HepG2 (cell line): ENCODE data around the gene OR10A6. TPM values are rescaled to one million over a fixed set of nuclear protein-coding genes. Genes with fewer than 3 reads are reported as not detected.

ENCODE experiments used
- ATAC-seq: fragments of 200-7000 bp; cut with Tn5 transposase; 3 replicates; pipeline ENCODE4 v1.9.1; 2020; ENCODE audit warnings: mild to moderate bottlenecking, moderate library complexity
- BruUV-seq: library from RNA; stranded (reverse); fragments of 400-500 nt; replicated peaks from 2 replicates; lab custom pipeline; 2021; lab: Mats Ljungman, UMichigan
- CTCF ChIA-PET: fragments of 300-600 bp; formaldehyde crosslinking; extraction: SDS; loops from one replicate; lab custom pipeline; 2021; ENCODE audit warnings: low total read pairs, inconsistent platforms, low intra/inter-chr PET ratio; lab: Yijun Ruan, JAX
- POLR2A ChIA-PET: fragments of 350-600 bp; sonication (Branson Sonifier 250); formaldehyde crosslinking; loops from one replicate; lab custom pipeline; 2020; ENCODE audit warnings: antibody characterized with exemption, inconsistent platforms; lab: Yijun Ruan, JAX
- DNase-seq: peaks from one replicate; pipeline ENCODE4 v3.0.0-alpha.2; 2015; ENCODE audit warnings: low spot score
- FAIRE-seq: peaks from 3 replicates; lab custom pipeline; 2011; peaks lifted over from hg19 to GRCh38; lab: Jason Lieb, UNC
- H2AFZ ChIP-seq: one replicate; pipeline ENCODE4 v1.6.1; 2011; ENCODE audit warnings: low read length, inconsistent platforms
- H3K27ac ChIP-seq: fragments of 300-600 bp; 3 replicates; pipeline ENCODE4 v1.8.0; 2011; ENCODE audit warnings: mixed run types, mild to moderate bottlenecking, mixed read lengths, low read length, inconsistent platforms; ENCODE audit not compliant: insufficient read depth; ENCODE audit errors: extremely low read length
- H3K27me3 ChIP-seq, 2 experiments: fragments of 200-600 bp in 1 of 2; 2 replicates in 1 of 2; 3 replicates in 1 of 2; pipeline versions ENCODE4 v1.6.0 to v1.8.0; 2011; ENCODE audit warnings: low read length in 2 of 2, mild to moderate bottlenecking in 2 of 2, moderate library complexity in 2 of 2, inconsistent platforms in 1 of 2; ENCODE audit not compliant: insufficient read depth in 2 of 2, control insufficient read depth in 1 of 2
- H3K36me3 ChIP-seq, 2 experiments: fragments of 200-600 bp in 1 of 2; replicated peaks in 1 of 2; 2 replicates in 1 of 2; 3 replicates in 1 of 2; pipeline versions ENCODE4 v1.5.1 to v1.8.0; 2011; ENCODE audit warnings: low read length in 2 of 2, inconsistent platforms in 1 of 2; ENCODE audit not compliant: insufficient read depth in 2 of 2, control insufficient read depth in 1 of 2
- H3K4me1 ChIP-seq: 2 replicates; pipeline ENCODE4 v1.5.1; 2012; ENCODE audit warnings: low read length, inconsistent platforms; ENCODE audit not compliant: insufficient read depth
- H3K4me2 ChIP-seq: 2 replicates; pipeline ENCODE4 v1.6.0; 2011; ENCODE audit warnings: low read depth, low read length, inconsistent platforms
- H3K4me3 ChIP-seq, 3 experiments: fragments of 200-600 bp in 1 of 3; sonication (generic), shearing (Covaris generic) in 1 of 3; replicated peaks in 1 of 3; 2 replicates each; pipeline ENCODE4 v1.5.1; 2011 to 2016; ENCODE audit warnings: low read length in 3 of 3, inconsistent platforms in 2 of 3, low read depth in 2 of 3, mild to moderate bottlenecking in 2 of 3, control low read depth in 1 of 3, mixed read lengths in 1 of 3; ENCODE audit not compliant: insufficient read depth in 1 of 3
- H3K79me2 ChIP-seq: one replicate; pipeline ENCODE4 v1.6.1; 2011; ENCODE audit warnings: low read length, inconsistent platforms; ENCODE audit not compliant: insufficient read depth
- H3K9ac ChIP-seq: 2 replicates; pipeline ENCODE4 v1.6.0; 2011; ENCODE audit warnings: mild to moderate bottlenecking, low read depth, low read length, inconsistent platforms; ENCODE audit not compliant: insufficient read depth
- H3K9me3 ChIP-seq: 2 replicates; pipeline ENCODE4 v1.5.1; 2012; ENCODE audit warnings: mild to moderate bottlenecking, low read length
- H4K20me1 ChIP-seq: 2 replicates; pipeline ENCODE4 v1.6.0; 2011; ENCODE audit warnings: inconsistent platforms, mild to moderate bottlenecking, low read length, moderate library complexity; ENCODE audit not compliant: insufficient read depth
- FOXM1 ChIP-seq: sonication (generic); formaldehyde crosslinking; IDR thresholded peaks from 2 replicates; pipeline ENCODE4 v1.5.0; 2020; ENCODE audit warnings: missing genetic modification reagents
- JUNB ChIP-seq: sonication (generic); formaldehyde crosslinking; IDR thresholded peaks from 2 replicates; pipeline ENCODE4 v1.8.0; 2022; ENCODE audit warnings: missing genetic modification reagents, mild to moderate bottlenecking, borderline replicate concordance
- RAD21 ChIP-seq: fragments of 450-650 bp; formaldehyde crosslinking; IDR thresholded peaks from 2 replicates; pipeline ENCODE4 v1.5.0; 2020; ENCODE audit warnings: mild to moderate bottlenecking
- RFXANK ChIP-seq: IDR thresholded peaks from 2 replicates; pipeline ENCODE4 v1.6.1; 2016
- TCF7 ChIP-seq: sonication (generic); IDR thresholded peaks from 2 replicates; pipeline ENCODE4 v1.6.1; 2016; ENCODE audit warnings: antibody characterized with exemption, low read depth
- TOPORS ChIP-seq: sonication (generic); formaldehyde crosslinking; IDR thresholded peaks from 2 replicates; pipeline ENCODE4 v1.8.0; 2023; ENCODE audit warnings: mild to moderate bottlenecking, missing genetic modification reagents
- ZNF567 ChIP-seq: sonication (generic); formaldehyde crosslinking; IDR thresholded peaks from 2 replicates; pipeline ENCODE4 v1.8.1; 2023; ENCODE audit warnings: mild to moderate bottlenecking, missing genetic modification reagents, borderline replicate concordance
- WGBS: methylation state at CpG from one replicate; pipeline ENCODE4 v1.1.6; 2017; ENCODE audit warnings: low lambda C conversion rate; 5-methylcytosine and 5-hydroxymethylcytosine counted together
- in situ Hi-C: cut with HindIII; loops from 2 replicates; pipeline ENCODE4 v1.10.0; 2017; ENCODE audit warnings: low pct_unique_long_range_greater_than_20kb; ENCODE audit not compliant: extremely low pct_ligation_motif_present
- intact Hi-C: fragments of 100-400 bp; cut with micrococcal nuclease; formaldehyde crosslinking; loops from one replicate; pipeline ENCODE4 v1.10.0; 2022; ENCODE audit not compliant: unreplicated experiment
- polyA plus RNA-seq, 8 experiments: library from polyadenylated mRNA; depleted of rRNA in 3 of 8; stranded (reverse) in 7 of 8; unstranded in 1 of 8; fragments of >200 nt; fragmentation: Illumina TruSeq in 4 of 8; extraction: Trizol in 4 of 8; gene quantifications; 2 replicates each; pipeline versions ENCODE4 v1.2.1 to v1.2.3, GENCODE V29; 2011 to 2016; ENCODE audit warnings: low read depth in 4 of 8, missing spikeins in 1 of 8, mixed read lengths in 1 of 8; ENCODE audit not compliant: insufficient read depth in 1 of 8
- total RNA-seq, 5 experiments: library from RNA; depleted of rRNA; stranded (reverse); fragments of >200 nt; fragmentation: Illumina TruSeq; extraction: Trizol; gene quantifications; 2 replicates each; pipeline ENCODE4 v1.2.3, GENCODE V29; 2016; ENCODE audit warnings: low read depth in 1 of 5
- TF ChIP-seq, protein P1 (sequence below): sonication (generic); formaldehyde crosslinking; conservative IDR thresholded peaks from 2 replicates; pipeline ENCODE4 v1.4.0; 2020; ENCODE audit warnings: missing genetic modification reagents
- TF ChIP-seq, protein P2 (sequence below): sonication (generic); formaldehyde crosslinking; IDR thresholded peaks from 2 replicates; pipeline ENCODE4 v1.4.0; 2020; ENCODE audit warnings: mild to moderate bottlenecking, missing genetic modification reagents
- TF ChIP-seq, protein P3 (sequence below): sonication (generic); formaldehyde crosslinking; IDR thresholded peaks from 2 replicates; pipeline ENCODE4 v1.4.0; 2020; ENCODE audit warnings: missing genetic modification reagents, mild to moderate bottlenecking, borderline replicate concordance
- TF ChIP-seq, protein P4 (sequence below): IDR thresholded peaks from 2 replicates; pipeline ENCODE4 v1.6.1; 2012; ENCODE audit warnings: inconsistent platforms
- TF ChIP-seq, protein P5 (sequence below): sonication (generic); formaldehyde crosslinking; IDR thresholded peaks from 2 replicates; pipeline ENCODE4 v1.4.0; 2020; ENCODE audit warnings: missing genetic modification reagents, borderline replicate concordance

The OR10A6 gene
- total and polyA plus RNA-seq, 2 of the 13 experiments (the other 11 are each of a cell fraction or from before 2014, with no cell fraction given) = not detected

DNA sequence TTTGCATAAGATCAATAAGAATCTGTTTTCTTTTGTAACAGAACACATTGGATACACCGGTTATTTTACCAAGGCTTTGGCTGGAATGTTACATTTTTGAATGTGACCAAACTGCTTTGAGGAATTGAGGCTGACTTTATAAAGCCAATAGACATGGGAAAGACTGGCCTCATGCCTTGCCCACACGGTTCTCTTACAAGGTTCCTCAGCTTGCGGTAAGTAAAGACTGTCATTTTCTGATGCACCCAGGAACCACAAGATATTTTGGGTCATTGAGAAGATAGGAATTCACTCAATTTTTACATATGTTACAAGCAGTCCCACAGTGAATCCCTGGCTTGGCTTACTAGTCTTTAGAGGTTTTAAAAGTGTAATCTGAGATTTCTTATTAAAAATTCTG is 23.9 kb downstream of the OR10A6 start (continued):
- TF ChIP-seq, protein P1, sequence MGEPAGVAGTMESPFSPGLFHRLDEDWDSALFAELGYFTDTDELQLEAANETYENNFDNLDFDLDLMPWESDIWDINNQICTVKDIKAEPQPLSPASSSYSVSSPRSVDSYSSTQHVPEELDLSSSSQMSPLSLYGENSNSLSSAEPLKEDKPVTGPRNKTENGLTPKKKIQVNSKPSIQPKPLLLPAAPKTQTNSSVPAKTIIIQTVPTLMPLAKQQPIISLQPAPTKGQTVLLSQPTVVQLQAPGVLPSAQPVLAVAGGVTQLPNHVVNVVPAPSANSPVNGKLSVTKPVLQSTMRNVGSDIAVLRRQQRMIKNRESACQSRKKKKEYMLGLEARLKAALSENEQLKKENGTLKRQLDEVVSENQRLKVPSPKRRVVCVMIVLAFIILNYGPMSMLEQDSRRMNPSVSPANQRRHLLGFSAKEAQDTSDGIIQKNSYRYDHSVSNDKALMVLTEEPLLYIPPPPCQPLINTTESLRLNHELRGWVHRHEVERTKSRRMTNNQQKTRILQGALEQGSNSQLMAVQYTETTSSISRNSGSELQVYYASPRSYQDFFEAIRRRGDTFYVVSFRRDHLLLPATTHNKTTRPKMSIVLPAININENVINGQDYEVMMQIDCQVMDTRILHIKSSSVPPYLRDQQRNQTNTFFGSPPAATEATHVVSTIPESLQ = no peak
- TF ChIP-seq, protein P2, sequence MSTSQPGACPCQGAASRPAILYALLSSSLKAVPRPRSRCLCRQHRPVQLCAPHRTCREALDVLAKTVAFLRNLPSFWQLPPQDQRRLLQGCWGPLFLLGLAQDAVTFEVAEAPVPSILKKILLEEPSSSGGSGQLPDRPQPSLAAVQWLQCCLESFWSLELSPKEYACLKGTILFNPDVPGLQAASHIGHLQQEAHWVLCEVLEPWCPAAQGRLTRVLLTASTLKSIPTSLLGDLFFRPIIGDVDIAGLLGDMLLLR = no peak
- no peak for TF ChIP-seq ZNF567
- no peak for TF ChIP-seq TCF7
- no peak for TF ChIP-seq JUNB (CRISPR knock-in tag)
- no peak for TF ChIP-seq RAD21 (CRISPR knock-in tag)
- TF ChIP-seq, protein P3, sequence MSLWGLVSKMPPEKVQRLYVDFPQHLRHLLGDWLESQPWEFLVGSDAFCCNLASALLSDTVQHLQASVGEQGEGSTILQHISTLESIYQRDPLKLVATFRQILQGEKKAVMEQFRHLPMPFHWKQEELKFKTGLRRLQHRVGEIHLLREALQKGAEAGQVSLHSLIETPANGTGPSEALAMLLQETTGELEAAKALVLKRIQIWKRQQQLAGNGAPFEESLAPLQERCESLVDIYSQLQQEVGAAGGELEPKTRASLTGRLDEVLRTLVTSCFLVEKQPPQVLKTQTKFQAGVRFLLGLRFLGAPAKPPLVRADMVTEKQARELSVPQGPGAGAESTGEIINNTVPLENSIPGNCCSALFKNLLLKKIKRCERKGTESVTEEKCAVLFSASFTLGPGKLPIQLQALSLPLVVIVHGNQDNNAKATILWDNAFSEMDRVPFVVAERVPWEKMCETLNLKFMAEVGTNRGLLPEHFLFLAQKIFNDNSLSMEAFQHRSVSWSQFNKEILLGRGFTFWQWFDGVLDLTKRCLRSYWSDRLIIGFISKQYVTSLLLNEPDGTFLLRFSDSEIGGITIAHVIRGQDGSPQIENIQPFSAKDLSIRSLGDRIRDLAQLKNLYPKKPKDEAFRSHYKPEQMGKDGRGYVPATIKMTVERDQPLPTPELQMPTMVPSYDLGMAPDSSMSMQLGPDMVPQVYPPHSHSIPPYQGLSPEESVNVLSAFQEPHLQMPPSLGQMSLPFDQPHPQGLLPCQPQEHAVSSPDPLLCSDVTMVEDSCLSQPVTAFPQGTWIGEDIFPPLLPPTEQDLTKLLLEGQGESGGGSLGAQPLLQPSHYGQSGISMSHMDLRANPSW (CRISPR knock-in tag) = no peak
- no peak for TF ChIP-seq RFXANK (CRISPR knock-in tag)

DNA sequence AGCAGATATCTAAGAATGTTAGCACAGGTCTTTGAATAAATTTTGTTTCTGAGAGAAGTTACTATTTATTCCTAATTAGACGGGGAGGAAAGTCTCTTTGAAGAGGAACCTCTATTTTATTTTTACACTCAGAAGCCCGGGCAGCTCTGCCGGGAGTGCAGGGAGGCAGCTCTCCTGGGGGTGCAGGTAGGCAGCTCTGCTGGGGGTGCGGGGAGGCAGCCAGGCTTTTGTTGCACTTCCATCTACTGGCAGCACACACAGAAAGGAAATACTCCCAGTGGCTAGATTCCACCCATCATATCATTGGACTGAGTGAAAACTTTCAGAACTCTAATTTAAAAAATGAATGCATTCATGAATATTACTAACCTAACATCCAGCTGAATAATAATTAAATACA is 24.6 kb downstream of the OR10A6 start:
- H3K36me3 ChIP-seq = no peaks in the 10 kb centered on the region
- 4% methylated on average over 4 of the region's 4 CpGs for WGBS
- FAIRE-seq (no peak), ATAC-seq (no peak), DNase-seq (no peak)
- no peak overlapping the region for H3K27ac ChIP-seq
- H3K27me3 ChIP-seq = peaks cover 0 to 3% of the 10 kb centered on the region in 2 experiments; a peak in 2 of 5 replicates
- no peaks in the 10 kb centered on the region for H4K20me1 ChIP-seq
- no peak overlapping the region for H3K4me3 ChIP-seq
- in situ Hi-C loops (no loop called here), intact Hi-C loops (no loop called here)
- H3K79me2 ChIP-seq = no peaks in the 10 kb centered on the region
- no peak overlapping the region for H3K4me2 ChIP-seq
- ChIA-PET POLR2A (no interaction called here), CTCF (no interaction called here)
- no peaks in the 10 kb centered on the region for H3K4me1 ChIP-seq
- H2AFZ ChIP-seq = no peak overlapping the region
- H3K9me3 ChIP-seq = no peaks in the 10 kb centered on the region
- H3K9ac ChIP-seq = no peak overlapping the region
- no TSS peak for BruUV-seq
- TF ChIP-seq, protein P4, sequence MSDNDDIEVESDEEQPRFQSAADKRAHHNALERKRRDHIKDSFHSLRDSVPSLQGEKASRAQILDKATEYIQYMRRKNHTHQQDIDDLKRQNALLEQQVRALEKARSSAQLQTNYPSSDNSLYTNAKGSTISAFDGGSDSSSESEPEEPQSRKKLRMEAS = no peak
- no peak for TF ChIP-seq FOXM1 (CRISPR knock-in tag)
- TF ChIP-seq, protein P5, sequence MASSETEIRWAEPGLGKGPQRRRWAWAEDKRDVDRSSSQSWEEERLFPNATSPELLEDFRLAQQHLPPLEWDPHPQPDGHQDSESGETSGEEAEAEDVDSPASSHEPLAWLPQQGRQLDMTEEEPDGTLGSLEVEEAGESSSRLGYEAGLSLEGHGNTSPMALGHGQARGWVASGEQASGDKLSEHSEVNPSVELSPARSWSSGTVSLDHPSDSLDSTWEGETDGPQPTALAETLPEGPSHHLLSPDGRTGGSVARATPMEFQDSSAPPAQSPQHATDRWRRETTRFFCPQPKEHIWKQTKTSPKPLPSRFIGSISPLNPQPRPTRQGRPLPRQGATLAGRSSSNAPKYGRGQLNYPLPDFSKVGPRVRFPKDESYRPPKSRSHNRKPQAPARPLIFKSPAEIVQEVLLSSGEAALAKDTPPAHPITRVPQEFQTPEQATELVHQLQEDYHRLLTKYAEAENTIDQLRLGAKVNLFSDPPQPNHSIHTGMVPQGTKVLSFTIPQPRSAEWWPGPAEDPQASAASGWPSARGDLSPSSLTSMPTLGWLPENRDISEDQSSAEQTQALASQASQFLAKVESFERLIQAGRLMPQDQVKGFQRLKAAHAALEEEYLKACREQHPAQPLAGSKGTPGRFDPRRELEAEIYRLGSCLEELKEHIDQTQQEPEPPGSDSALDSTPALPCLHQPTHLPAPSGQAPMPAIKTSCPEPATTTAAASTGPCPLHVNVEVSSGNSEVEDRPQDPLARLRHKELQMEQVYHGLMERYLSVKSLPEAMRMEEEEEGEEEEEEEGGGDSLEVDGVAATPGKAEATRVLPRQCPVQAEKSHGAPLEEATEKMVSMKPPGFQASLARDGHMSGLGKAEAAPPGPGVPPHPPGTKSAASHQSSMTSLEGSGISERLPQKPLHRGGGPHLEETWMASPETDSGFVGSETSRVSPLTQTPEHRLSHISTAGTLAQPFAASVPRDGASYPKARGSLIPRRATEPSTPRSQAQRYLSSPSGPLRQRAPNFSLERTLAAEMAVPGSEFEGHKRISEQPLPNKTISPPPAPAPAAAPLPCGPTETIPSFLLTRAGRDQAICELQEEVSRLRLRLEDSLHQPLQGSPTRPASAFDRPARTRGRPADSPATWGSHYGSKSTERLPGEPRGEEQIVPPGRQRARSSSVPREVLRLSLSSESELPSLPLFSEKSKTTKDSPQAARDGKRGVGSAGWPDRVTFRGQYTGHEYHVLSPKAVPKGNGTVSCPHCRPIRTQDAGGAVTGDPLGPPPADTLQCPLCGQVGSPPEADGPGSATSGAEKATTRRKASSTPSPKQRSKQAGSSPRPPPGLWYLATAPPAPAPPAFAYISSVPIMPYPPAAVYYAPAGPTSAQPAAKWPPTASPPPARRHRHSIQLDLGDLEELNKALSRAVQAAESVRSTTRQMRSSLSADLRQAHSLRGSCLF (CRISPR knock-in tag) = no peak
- TF ChIP-seq TOPORS (CRISPR knock-in tag) = no peak
